ENCODE results near the gene TPCN1. TPM values are rescaled to one million over a fixed set of nuclear protein-coding genes. Genes with fewer than 3 reads are reported as not detected.

TPCN1 gene
- total and polyA plus RNA-seq, 8 donors = 39.4 to 83.4 (median 63.5) TPM

DNA sequence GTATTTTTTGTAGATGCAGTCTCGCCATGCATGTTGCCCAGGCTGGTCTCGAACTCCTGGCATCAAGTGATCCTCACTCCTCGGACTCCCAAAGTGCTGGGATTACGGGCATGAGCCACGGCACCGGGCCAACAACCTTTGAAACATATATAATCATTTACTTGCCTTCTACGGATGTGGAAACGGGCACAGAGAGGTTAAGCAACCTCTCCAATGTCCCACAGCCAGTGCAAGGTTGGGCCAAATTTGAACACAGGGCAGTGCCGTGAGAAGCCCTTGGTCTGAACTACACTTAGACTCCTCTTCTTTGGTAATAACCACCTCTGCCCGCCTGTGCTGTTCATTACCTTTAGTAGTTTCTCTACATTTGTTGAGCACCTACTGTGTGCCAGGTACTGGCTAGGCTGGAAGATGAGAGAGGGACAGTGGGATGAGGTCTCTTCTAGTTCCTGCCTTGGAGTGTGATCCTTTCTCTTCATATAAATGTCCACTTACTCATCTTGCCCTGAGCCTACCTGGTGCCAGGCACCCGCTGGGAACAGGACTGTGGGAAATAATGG lies 38.2 kb upstream of the TPCN1 start:
- FAIRE-seq (no peak), ATAC-seq (no peak)
- intact Hi-C loops (cut with DNase I) = no loop called here

GRCh38 chr12:113184098-113184899 lies 37.0 kb upstream of the TPCN1 start:
- 22 to 24% methylated on average over 26 of the region's 26 CpGs for WGBS, 2 donors
- no peaks in the 10 kb centered on the region for H3K27me3 ChIP-seq
- intact Hi-C loops (cut with DNase I) = no loop called here
- H3K27ac ChIP-seq = peak overlapping the region; percentile 87 to 99 (median 94)
- H3K4me3 ChIP-seq = peak overlapping the region; percentile 68 to 100 (median 91)
- H3K36me3 ChIP-seq = peaks cover 0 to 14% (median 11%) of the 10 kb centered on the region in 3 donors
- ATAC-seq (peak; percentile 41 to 62 (median 55)), DNase-seq (peak in 1 of 6 donors; percentile 61), FAIRE-seq (no peak)
- H3K9me3 ChIP-seq = no peaks in the 10 kb centered on the region
- H3K4me1 ChIP-seq = peaks cover 4 to 13% (median 8%) of the 10 kb centered on the region in 3 donors
- TF ChIP-seq CTCF (IDR thresholded peaks at IDR 0.05) = no peak

More for the DNA sequence above, 38.2 kb upstream of the TPCN1 start:
- Histone ChIP-seq H3K4me3 (no peak overlapping the region), H3K9me3 (no peaks in the 10 kb centered on the region), H3K4me1 (peaks cover 4 to 13% (median 8%) of the 10 kb centered on the region in 3 donors), H3K27me3 (no peaks in the 10 kb centered on the region), H3K36me3 (peaks cover 0 to 26% (median 20%) of the 10 kb centered on the region in 3 donors), H3K27ac (no peak overlapping the region)
- no peak for TF ChIP-seq CTCF (IDR thresholded peaks at IDR 0.05)
- DNase-seq = no peak
- WGBS, 2 donors = 90 to 93% methylated on average over 11 of the region's 11 CpGs

DNA sequence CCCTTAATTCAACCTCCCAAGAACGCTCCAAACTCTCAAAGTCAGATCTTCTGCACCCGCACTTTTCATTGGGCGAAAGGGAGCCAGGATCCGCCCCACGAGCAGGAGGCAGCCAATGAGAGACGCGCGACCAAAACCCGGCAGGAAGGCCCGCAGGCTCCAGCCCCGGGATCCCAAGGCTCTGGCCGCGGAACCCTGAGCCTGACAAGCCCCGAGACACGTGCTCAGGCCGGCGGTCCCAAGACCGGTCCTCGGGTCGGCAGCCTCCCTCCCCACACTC lies 36.4 kb upstream of the TPCN1 start:
- WGBS, 2 donors = 0% methylated on average over 20 of the region's 20 CpGs
- peak overlapping the region; percentile 68 to 100 (median 91) for H3K4me3 ChIP-seq
- peak; percentile 89 to 95 (median 90) for ATAC-seq
- H3K27me3 ChIP-seq = no peaks in the 10 kb centered on the region
- no peak for TF ChIP-seq CTCF (IDR thresholded peaks at IDR 0.05)
- H3K27ac ChIP-seq = peak overlapping the region; percentile 87 to 99 (median 94)
- DNase-seq = peak; percentile 81 to 91 (median 86)
- H3K4me1 ChIP-seq = peaks cover 4 to 13% (median 8%) of the 10 kb centered on the region in 3 donors
- FAIRE-seq = no peak
- H3K36me3 ChIP-seq = peaks cover 0 to 8% (median 6%) of the 10 kb centered on the region in 3 donors
- H3K9me3 ChIP-seq = no peaks in the 10 kb centered on the region
- intact Hi-C loops (cut with DNase I) = no loop called here

DNA sequence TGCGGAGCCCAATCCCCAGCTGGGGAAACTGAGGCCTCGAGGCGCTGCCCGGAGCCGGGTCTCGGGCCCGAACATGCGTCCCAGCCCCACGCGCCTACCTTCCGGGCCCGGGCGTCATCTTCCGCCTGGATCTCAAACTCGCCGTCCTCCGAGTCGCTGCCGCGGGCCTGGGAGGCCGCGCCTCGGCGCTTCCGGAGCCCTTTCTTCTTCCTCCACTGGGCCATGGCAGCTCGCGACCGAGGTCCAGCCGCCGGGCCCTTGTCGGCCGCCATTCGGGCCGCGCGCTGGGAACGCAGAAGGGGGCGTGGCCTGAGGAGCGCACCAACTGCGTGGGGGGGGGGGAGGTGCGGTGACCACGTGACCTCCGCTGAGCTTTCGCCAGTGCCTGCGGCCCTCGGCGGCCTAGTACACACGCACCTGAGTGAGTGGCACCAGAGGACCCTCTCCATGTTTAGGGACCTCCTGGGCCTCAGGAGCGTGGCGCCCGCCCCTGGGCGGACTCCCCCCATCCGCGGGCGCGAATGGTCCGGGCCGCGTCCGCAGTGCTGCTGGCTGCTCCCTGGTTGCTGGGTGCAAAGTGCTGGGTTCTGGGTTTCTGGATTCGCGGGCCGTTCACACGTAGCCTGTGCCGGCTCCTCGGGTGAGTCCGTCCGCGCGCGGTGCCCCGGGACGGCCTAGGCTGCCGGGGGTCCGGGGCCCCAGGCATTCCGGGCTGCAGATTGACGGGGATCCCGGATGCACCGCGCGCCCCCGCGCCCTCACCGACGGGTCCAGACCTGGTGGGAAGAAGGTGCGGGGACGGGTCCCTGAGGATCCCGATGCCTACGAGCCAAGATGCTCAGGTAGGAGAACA lies 35.9 kb upstream of the TPCN1 start, which contains the start of the genes DDX54 and RITA1:
Gene DDX54 (minus strand): TSS at position 299 of the 853 bp plus-strand sequence. CDS start 27 bp downstream, at position 272.
Gene RITA1 (plus strand): TSS at position 542 of the 853 bp plus-strand sequence. CDS start 1,026 bp downstream, outside the sequence.
- peak within 1 kb of the TSS; percentile 68 to 100 (median 91) for H3K4me3 ChIP-seq
- no peaks in the 10 kb centered on the region for H3K27me3 ChIP-seq
- DNase-seq (peak; percentile 74 to 95 (median 86)), FAIRE-seq (no peak), ATAC-seq (peak; percentile 88 to 95 (median 90))
- H3K4me1 ChIP-seq = peaks cover 4 to 13% (median 8%) of the 10 kb centered on the region in 3 donors
- TF ChIP-seq CTCF (IDR thresholded peaks at IDR 0.05) = no peak
- 0 to 1% methylated on average over 80 to 89 of the region's 89 CpGs for WGBS, 2 donors
- H3K9me3 ChIP-seq = no peaks in the 10 kb centered on the region
- peak within 1 kb of the TSS; percentile 87 to 99 (median 94) for H3K27ac ChIP-seq
- H3K36me3 ChIP-seq = peaks cover 0 to 3% (median under 1%) of the 10 kb centered on the region in 3 donors
- intact Hi-C loops (cut with DNase I) = no loop called here

All from pancreas (tissue), 10 donors.